Stimulated activated CD4-positive, alpha-beta T cell treated with anti-CD3 and anti-CD28 coated beads, TNF-alpha, amount 100 ng/mL, for 1 hour (primary cell): ENCODE measurements around the gene CADM2.

Experiments used
- DNase-seq, 3 donors: peaks; one replicate each; pipeline ENCODE4 v3.0.0-alpha.2; 2020; ENCODE audit warnings: low read depth in 3 of 3, low spot score in 1 of 3

The CADM2 gene

DNA sequence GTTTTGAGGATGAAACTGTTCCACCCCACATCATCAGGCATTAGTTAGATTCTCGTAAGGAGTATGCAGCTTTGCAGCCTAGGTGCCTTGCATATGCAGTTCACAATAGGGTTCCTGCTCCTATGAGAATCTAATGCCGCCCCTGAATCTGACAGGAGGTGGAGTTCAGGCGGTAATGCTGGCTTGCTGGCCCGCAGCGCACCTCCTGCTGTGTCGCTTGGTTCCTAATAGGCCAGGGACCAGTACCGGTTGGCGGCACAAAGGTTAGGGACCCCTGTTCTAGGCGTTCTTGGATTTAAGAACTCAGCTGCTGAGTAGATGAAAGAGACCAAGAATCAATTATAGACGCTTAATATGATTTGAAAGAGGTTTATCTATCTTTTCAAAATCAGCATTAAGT, 595.4 kb downstream of the CADM2 start:
- DNase-seq: no peak

DNA sequence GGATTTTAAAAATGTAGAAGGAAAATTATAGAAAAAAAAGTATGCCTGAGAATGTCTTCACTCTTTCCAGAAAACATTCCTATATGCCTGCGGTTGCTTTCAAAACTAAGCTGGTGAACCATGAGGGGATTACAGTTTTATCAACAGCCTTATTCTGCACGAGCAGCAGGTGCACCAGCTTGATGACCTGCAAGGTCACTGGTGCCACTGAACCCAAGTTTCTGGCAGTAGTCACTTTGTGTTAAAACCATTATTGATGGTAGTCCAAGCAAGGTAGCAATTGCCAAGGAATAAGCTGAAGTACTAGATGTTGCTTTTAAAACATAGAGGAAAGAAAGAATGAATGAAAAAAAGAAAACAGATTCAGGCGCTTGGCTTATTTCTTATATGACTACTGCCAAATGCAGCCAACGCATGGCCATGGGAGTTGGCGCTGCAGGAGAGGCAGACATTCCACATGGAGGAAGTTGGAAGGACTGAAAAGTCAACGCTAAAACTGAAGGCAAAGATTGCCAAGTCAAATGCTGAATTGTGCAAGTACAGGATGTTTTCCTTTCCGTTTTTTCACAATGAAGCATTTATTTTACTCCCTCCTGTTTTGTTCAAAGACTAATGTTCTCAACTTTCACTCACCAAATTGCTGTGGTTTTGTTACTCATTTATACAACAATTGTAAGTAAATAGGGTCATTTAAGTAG, 601.4 kb downstream of the CADM2 start:
- no peak for DNase-seq

DNA sequence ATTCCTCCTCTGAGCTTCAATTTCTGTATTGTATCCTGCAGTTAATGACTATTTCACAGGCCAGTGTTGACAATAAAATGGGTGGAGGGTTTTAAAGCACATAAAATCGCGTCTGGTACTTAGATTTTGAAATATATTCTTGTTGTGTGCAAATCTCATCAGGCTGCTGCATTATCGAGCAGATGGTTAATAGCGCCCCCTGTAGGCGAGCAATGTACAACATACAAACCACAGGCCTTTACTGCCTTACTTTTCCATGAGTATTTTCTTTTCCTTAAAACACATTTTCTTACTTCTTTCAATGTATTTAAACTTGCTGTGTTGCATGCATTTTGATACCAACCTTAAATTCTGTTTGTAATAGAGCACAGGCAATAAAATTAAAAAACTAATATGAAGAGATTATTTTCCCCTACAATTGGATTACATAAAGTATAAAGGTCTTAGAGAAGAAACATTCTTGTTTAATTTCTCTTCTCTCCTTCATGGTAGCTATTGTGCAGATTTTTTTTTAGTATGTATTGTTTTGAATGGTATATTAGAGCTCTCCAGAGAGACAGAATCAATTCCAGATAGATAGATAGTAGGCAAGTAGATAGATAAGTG, 608.4 kb downstream of the CADM2 start:
- DNase-seq: no peak

DNA sequence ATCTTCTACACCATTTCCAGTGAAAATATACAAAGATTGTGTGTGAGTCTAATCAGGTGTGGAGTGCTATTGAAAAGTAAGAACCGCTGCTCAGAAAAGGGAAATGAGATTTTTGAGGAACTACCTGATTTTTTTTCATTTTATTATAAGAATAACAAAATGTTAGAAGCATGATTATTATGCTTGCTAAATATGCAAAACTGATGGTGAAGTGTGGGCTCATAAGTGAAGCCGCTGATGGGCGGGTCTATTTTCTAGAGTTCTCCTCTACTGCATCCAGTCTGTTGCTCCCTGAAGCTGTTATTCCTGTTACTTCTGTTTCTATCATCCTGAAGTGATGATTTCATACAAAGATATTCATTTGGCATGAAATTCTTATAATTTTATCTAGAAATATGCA, 612.0 kb downstream of the CADM2 start:
- no peak for DNase-seq

DNA sequence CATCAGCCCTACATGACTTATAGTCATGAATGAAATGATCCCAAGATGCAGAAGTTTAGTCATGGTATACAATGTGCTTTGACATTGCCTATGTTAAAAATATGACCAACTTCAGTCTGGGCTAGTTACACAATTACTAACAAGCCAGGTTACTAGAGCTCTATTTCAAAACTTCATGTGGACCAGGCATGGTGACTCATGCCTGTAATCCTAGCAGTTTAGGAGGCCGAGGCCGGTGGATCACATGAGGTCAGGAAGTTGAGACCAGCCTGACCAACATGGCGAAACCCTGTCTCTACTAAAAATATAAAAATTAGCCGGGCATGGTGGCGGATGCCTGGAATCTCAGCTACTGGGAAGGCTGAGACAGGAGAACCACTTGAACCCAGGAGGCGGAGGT, 613.0 kb downstream of the CADM2 start:
- DNase-seq: no peak

DNA sequence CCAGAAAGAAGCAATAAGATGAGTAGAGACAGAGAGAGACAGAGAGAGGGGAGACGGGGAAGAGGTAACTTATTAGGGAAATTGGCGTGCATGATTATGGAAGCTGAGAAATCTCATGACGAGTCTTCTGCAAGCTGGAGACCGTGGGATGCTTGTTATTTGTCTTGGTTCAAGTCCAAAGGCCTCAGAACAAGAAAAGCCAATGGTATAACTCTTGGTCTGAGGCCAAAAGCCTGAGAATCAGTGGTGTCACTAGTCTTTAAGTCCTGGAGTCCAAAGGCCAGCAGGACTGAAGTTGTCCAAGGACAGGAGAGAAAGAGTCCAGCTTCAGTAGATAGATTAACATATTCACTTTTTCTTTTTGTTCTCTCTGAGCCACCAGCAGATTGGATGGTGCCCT, 613.6 kb downstream of the CADM2 start:
- DNase-seq: no peak

DNA sequence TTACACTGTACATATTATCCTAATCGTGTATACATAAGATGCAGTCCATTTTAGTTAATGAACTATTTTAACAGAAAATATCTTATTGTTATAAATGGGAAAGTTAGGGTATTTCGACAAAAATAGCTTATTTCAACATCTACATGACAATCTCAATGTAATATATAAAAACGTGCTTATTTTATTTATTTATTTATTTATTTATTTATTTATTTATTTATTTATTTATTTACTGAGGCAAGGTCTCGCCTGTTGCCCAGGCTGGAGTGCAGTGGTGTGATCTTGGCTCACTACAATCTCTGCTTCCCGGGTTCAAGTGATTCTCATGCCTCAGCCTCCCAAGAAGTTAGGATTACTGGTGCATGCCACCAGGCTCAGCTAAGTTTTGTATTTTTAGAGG, 614.2 kb downstream of the CADM2 start:
- DNase-seq: no peak

DNA sequence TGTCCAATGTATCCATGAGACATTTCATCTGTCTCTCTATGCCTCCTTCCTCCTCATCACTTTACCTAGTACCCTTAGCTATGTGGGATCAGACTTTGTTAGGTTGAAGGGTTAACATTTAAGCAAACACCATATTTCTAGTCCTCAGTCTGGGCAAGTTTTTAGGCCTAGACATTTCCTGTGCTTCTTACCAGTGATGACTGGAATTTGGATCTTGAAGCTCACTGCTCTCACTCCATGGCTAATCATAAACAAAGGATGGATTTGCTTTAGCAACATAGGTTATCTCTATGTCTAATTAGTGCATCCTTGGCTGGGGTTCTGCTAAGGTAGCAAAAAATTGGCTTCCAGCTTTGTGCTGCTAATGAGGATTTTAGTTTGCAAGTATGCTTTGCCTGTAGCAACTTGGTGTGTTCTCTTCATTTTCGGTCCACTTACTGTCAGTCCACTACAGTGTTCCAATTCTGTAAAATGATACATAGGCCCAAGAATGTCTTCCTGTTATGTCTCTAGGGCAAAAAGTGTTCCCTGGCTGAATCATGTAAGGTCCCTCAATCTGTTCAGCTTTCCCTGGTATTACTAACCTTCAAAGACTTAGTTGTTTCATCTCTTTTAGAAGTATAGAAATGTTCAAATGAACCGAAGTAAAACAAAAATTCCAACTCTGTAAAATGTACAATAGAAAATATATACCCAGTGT, 615.4 kb downstream of the CADM2 start:
- no peak for DNase-seq

DNA sequence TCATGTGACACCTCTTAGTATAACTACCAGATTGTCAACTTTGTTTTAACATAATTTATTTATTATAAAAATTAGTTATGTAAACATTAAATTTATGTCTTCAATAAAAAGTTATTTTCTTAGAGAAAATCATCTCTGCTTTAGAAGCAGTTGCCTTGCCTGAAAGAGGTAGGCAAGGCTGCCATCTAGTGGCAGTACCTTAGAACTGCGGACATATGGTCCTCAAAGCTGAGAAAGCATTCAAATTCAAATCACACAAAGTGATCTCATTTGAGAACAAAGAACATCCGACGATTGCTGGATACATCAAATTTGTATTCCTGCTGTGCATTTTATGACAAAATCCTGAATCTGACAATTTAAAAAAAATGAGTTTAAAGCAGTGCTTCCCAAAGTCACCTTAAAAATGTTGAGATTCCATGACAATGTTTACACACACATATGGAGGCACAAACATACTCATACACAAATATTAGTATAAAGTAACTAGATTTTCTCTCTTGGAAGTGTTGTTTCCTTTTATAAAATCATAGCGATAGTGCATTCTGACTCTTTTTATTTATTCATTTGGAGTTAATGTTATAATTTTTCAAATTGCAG, 617.4 kb downstream of the CADM2 start:
- no peak for DNase-seq

DNA sequence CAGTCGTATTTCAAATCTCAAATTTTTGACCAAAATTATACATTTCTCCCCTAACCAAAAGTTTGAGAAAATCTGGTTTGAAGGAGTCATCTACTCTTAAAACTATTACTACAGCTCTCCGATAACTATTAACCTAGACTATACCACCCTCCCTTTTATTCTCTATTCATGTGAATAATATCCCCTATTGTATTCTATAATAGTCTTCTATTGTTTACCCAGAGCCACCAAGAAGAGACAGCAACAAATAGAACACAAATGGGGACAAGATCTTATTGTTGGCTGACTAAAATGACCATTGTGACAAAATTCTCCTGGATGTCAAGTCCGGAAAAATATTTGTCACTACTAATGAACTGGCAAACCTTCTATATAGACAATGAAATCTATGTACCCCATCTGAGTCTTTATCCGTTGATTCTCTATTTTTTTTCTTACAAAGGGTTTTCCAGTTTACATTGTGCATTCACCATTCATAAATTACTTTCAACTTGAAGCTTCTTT, 618.0 kb downstream of the CADM2 start:
- no peak for DNase-seq

DNA sequence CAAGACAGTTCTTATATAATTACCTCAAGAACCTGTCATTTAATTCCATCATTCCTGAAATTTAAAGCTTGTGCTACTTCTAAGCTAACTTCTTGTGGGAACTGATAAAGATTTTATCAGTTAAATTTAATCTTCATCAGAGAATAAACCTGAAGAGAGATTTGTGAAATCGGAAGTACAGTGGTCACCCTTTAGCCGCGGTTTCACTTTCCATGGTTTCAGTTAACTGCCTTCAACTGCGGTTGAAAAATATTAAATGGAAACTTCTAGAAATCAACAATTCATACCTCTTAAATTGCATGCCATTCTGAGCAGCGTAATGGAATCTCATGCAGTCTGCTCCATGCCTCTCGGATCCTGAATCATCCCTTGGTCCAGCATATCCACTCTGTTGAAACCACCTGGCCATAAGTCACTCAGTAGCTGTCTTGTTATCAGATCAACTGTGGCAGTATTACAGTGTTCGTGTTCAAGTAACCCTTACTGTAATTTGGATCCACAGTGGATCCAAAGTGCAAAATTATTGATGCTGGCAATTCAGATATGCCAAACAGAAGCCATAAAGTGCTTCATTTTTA, 626.1 kb downstream of the CADM2 start:
- no peak for DNase-seq

DNA sequence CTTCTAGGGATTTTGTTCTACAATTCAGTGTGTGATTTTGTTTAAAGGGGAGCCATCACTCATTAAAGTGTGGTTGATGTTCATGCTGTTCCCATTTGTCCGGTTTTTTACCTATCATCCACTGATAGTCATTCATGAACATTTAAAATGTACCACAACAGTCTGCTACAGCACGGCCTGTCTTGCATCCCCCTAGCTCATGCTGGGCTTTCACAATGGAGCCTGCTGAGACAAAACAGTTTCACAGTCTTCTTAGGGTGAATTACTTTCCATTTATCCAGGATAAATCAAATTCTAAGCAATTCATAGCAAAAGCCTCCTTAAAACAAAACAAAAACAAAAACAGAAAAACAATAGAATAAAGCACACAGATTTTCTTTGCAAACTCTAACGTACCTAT, 627.2 kb downstream of the CADM2 start:
- DNase-seq: no peak

DNA sequence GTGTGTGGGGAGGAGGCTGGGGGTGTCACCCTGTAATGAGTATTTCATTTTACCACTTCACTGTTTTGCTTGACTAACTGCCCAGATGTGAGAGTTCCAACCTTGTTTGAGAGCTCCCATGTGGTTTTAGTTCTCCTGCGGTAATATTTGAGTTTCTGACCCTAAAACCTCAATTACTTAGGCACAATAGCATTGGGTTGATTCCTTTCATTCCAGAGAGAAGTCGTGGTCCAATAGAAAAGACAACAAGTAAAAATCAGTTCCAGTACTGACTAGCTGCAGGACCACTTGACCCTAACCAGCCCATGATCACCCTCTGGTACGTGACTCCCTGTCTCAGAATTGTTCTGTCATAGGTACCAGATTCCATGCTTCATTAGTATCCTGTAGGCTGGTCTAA, 630.4 kb downstream of the CADM2 start:
- DNase-seq: no peak

DNA sequence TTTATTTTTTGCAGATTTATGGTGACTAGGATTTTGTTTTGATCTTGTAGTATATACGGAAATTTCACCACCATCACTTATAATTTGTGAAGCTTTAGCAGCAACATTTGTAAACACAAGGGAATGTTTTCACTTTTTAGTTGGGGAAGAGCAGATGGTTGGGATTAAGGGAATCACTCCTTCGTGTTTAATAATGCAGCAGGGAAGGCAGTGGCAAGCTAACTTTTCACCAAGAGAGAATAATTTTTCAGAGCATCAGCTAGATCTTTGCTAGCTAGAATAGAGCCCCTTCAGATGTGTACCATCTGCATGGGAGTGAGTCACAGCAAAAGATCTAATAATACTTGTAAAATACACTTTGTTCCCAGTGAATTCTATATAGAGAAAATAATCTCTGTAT, 632.7 kb downstream of the CADM2 start:
- no peak for DNase-seq

DNA sequence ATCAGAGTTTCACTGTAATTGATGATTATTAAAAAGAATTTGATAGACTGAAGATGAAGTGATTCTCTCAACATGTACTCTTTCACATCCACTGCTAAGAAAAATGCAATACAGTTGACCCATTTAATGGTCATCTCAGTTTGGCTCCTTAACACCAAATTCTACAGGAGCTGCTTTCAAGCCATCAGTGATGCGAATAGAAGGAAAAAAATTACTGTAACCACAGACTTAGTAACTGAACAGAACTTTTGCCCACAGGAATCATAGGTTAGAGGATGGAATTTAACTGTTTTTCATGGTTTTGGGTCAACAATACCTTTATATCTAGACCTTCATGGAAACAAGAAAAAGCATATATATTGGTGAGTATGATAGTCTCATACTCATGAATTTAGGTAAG, 633.5 kb downstream of the CADM2 start:
- no peak for DNase-seq

DNA sequence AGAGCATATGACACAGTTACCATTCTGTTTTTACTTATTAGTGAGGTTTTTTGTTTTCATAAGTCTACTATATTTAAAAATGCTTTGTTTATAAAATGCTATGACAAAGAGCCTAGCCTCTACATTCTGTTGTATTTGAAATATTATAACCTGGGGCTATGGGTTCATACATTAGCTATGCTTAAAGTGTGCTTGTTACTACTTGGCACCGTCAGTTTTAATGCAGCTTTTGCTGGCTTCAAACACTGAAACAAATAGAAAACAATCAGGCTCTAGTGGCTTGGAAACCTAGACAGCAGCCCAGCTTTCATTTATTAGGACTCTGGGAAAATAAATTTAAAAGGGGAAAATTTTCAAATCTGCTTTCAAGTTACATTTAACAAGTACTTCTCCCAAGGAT, 635.9 kb downstream of the CADM2 start:
- no peak for DNase-seq

DNA sequence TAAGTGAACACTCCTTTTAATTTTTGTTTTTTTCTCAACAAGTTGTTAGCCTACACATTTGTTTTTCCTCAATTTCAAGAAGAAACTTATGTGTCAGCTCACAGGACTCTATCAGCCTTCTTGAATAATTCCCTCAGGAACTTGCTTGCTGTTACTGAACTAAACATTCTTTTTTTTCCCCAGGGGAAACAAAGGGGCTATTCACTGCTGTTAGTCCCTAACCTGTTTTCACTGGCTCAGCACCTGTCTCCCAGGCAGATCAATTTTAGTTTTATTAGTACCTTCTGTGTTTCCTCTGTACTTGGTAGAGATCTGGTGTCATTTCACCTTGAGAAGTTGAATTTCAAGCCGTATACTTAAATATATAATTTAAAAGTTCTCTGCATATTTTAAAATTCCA, 644.6 kb downstream of the CADM2 start:
- no peak for DNase-seq

DNA sequence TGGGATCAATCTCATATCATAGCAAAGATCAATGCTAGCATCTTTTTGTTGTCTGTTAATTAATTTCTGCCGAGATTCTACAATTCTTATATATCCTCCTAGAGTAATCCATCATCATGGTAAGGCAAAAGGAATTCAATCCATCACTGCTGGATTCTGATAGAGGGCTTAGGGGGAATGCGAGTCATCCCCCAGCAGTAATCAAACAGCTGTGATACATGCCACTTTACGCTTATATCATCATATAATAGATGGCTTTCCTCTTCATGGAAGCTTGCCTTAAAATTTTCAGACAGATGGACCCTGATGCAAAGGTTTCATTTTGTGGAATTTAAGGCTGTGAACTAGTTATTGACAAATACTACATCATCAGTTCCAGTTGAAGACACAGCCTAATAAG, 645.9 kb downstream of the CADM2 start:
- DNase-seq: no peak

DNA sequence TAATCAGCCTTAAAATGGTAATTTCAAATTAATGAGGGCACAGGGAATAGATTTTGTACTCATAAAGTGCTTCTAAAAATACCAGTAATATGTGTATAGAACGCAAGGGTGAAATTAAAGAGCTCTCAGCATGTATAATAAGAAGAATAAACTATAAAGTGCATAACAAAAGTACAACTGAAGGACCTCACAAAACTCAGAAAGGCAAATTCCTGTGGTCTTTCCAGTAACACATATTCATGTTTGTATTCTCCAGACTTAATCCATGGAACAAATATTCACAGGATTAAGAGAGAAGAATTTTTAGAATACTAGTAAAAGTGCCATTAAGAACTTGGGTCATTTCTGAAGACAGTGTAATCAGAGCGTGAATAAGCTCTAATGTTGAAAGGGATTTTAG, 646.3 kb downstream of the CADM2 start:
- DNase-seq: no peak

DNA sequence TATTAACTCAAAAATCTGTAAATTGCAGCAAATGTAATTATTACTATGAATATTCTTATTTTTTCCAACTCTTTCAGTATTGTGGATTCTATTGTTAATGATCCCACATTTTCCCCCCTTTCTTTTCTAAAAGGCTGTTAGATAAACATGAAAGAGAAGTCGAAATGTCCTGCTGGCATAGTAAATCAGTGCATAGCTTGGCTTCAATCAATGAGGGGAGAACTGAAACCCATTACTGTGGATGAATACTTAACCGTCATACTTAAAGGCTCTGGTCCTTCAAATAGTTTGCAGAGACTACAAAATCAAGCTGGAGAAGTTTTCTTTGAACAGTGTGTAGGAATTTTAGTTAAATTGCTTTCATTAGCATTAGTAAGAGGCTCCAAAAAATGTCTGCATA, 667.9 kb downstream of the CADM2 start:
- DNase-seq: no peak

DNA sequence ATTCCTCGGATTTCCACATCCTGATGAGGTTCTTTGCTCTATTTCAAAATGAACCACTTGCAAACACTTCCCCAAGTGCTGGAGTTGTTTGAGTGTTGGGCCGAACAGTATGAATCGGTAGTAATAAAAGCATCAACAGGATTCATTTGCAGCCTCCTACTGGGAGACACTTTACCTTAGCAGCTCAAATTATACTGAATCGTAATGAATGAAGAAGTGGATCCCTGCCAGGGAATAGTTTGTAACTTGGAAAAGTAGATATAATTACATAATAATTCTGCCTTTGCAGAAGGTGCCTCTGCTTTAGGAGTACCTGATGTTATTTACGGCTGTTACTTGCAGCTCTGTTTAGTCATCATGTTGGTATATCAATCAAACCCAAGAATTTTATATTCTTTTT, 669.1 kb downstream of the CADM2 start:
- DNase-seq: no peak

DNA sequence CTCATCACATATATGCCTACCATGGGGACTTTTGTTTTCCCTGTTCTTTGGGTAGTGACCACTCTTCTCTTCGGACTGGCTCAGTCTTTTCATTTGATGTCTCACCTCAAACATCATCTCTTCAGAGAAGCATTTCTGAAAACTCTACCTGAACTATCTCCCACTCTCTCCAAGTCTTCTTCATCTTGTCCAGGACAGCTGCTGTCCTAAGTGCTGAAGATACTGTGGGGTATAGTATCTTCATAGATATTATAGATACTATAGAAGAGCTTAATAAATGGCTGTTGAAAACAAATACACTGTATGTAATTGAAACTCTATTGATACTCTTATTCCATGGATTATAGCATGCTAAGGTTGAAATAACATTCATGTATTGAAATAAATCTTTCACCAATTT, 672.3 kb downstream of the CADM2 start:
- DNase-seq: no peak
